SH-SY5Y (cell line): ENCODE data around the gene MALRD1.

Source experiments
- GATA2 ChIP-seq: IDR thresholded peaks from 2 replicates; pipeline ENCODE4 v1.6.1; 2011; ENCODE audit warnings: mild to moderate bottlenecking, low read depth, low read length
- GATA3 ChIP-seq: IDR thresholded peaks from 2 replicates; pipeline ENCODE4 v1.6.1; 2011; ENCODE audit warnings: low read depth, mild to moderate bottlenecking, low read length, moderate library complexity

DNA sequence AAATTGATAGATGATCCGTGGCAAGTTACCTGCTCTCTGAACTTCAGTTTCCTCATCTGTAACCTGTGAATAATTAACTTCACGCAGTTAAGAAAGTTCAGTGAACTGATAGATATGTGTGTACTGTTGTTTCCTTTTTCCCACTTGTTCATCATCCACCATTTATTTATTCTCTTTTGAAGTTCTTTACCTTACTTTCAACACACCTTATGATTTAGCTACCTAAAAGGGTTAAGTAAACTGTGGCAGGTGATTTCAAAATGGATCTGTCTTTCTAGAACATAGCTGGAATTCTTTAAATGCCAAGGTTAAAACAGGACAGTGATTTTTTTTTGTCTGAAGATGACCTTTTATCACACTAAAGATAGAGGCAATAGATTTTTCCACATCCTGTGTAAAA lies 27.4 kb upstream of the MALRD1 start:
- TF ChIP-seq GATA2 (no peak), GATA3 (no peak)
